Measurements from ENCODE around the gene C1orf122.
"Not testable (repeated sequence)": the region's sequence is repeated elsewhere in the genome, so short reads cannot be mapped to it uniquely, and the experiment has no call there.

The C1orf122 gene
- 10.1 reads per million, percentile 32 among the genes with 10 or more reads in this experiment for total RNA-seq

DNA sequence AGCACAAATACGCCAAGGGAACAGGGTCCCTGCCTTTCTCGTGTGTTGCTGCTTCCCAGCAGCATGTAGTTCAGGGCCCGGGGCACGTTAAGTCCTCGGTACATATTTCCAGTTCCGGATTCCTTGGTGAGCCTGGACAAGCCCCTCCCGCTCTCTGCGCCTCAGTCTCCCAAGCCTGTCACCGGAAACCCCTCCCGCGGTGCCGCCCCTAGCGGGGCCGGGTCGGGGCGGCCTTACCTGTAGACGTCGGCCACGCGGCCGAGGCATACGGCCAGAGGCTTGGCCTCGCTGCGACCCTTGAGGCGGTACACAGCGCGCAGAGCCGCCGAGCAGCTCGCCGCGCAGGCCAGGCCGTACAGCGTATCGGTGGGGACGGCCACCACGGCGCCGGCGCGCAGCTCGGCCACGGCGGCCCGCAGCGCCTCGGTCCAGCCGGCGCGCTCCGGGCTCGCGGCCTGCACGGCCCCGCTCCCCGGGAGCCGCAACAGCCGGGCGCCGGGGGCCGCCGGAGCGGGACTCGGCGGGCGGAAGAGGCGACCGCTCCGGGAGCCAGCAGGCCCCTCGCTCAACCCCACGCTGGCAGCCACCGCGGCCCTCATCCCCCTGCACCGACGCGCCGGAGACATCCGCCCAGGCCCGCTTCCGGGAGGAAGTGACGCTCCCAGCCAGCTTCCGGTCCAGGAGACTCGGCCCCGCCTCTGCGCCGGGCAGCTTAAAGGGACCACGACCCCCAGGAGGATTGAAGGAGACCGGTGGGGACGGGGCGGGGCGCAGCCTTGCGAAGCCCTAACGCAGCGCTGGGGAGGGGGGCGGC, at the start of gene C1orf122, which contains the start of gene YRDC:
TSS of gene C1orf122 (plus strand) at position 236 of the 814 bp plus-strand sequence. CDS start 615 bp downstream, outside the sequence.
TSS of gene YRDC (minus strand) at position 654 of the 814 bp plus-strand sequence. CDS start at position 626, 28 bp downstream.
- DNase-seq: peak; percentile 90

DNA sequence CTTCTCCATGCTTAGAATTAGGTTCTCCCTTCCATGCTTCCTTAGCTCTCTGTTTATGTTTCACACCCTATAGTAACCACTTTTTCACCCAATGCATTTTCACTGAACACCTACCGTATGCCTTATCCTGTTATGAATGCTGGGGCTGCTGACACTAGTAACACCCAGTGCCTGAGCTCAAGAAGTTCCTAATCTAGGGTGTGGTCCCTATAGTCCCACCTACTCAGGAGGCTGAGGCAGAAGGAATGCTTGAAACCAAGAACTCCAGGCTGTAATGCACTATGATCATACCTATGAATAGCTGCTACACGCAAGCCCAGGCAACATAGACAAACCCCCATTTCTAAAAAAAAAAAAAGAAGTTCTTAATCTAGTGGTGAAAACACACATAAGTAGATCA, 48.1 kb upstream of the C1orf122 start:
- DNase-seq: no peak

DNA sequence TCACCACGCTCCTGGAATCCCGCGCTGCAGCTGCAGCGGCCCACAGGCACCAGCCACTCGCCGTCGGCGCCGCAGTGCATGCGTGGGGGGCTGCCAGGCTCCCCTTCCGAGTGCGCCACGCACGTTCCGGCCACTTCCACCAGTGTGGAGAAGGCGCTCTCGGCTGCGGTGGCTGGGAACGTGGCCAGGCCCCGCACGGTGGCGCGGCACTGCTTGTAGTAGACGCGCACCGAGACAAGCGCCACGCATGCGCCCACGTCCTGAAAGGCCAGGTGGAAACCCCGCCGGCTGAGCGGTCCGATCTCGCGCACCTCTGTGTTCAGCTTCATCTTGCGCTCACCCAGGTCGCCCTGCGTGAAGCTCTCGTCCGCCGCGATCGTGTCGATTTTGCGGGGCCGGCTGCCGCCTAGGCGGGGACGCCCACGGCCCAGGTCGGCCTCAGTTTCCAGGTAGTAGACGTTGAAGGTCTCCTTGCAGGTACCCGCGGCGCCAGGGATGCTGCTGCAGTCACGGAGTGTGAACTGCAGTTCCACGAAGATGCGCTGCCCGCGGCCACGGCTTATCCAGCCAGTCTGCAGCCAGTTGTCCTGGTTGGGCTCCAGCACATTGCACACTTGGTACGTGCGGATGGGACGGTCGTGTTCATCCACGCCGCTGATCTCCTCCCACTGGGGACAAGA, 46.0 kb upstream of the C1orf122 start:
- no peak for DNase-seq

- no peak for DNase-seq
Observed at GRCh38 chr1:37762516-37762915, 45.1 kb upstream of the C1orf122 start.

DNA sequence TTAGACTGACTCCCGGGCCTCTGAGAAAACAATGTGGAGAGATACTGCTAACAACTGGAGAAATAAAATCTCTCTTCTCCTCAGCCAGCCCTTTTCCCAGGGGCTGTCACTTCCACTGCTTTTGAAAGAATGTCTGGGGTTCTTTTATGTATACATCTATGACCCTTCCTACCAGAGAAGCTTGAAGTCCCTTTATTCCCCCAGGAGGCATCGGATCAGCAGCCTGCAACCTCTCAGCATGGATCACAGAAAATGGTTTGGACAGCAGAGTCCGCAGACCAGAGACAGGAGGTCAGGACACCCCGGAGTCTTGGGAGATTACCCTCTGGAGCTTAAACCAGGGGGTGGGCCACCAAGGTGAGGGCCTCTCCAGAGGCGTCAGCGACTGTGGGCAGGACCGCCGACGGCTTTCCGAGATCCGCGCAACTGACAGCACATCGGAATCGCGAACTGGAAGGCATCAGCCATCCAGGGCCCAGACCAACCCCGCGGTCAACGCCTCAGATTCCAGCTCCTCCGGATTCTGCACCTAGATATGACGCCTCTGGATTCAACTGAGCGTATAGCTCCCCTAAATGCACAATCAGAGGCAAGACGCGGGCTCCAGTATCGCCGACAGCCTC, 43.7 kb upstream of the C1orf122 start:
- no peak for DNase-seq

DNA sequence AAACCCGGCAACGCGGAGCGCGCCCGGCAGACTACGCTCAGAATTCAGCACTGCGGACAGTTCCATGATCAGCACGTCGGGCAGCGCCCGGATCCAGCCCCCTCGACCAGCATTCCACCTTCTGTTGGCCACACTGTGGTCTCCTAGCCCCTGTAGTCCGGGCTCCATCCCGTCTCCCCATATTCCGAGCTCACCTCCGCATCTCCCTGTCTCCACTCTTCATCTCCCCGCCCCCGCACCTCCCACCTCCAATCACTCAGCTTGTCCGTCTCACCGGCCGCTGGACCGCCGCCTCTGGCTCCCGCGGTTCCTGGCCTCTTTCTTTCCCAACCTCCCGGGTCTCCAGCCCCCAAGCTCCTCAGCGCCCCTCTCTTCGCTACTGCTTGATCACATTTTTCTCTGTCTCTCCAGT, 43.2 kb upstream of the C1orf122 start:
- DNase-seq: no peak

DNA sequence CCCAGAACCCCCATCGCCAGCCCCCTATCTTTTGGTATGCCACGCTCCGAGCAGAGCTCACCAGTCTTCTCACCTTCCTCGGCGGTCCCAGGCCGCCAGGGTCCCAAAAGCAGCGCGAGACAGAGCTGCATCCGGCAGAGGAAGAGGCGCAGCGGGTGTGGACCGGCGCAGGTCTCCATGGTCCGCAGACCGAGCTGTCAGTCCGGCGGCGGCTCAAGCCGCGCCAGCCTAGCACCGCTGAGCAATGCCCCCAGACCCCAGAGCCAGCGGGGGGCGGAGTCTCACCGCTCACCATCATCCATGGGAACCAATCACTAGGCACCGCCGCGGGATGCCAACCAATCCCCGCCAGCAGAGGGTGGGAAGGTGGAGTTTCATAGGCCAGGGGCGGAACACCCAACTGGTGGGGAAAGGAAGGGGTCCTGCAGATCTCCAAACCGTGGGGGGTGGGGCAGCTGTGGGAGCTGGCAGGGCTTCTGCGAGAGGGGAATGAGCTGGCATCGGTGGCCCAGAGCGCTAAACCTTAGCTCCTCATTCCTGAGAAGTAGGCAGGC, 42.6 kb upstream of the C1orf122 start, which contains the start of gene EPHA10:
TSS of gene EPHA10 (minus strand) at position 233 of the 554 bp plus-strand sequence. CDS start at position 179, 54 bp downstream.
- no peak for DNase-seq

GRCh38 chr1:37765916-37766664, 41.5 kb upstream of the C1orf122 start:
- DNase-seq: no peak

- no peak for DNase-seq
Observed at GRCh38 chr1:37767488-37767887, 40.1 kb upstream of the C1orf122 start.

DNA sequence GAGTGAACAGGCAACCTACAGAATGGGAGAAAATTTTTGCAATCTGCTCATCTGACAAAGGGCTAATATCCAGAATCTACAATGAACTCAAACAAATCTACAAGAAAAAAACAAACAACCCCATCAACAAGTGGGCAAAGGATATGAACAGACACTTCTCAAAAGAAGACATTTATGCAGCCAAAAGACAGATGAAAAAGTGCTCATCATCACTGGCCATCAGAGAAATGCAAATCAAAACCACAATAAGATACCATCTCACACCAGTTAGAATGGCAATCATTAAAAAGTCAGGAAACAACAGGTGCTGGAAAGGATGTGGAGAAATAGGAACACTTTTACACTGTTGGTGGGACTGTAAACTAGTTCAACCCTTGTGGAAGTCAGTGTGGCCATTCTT, 36.1 kb upstream of the C1orf122 start:
- not testable (repeated sequence) for DNase-seq

DNA sequence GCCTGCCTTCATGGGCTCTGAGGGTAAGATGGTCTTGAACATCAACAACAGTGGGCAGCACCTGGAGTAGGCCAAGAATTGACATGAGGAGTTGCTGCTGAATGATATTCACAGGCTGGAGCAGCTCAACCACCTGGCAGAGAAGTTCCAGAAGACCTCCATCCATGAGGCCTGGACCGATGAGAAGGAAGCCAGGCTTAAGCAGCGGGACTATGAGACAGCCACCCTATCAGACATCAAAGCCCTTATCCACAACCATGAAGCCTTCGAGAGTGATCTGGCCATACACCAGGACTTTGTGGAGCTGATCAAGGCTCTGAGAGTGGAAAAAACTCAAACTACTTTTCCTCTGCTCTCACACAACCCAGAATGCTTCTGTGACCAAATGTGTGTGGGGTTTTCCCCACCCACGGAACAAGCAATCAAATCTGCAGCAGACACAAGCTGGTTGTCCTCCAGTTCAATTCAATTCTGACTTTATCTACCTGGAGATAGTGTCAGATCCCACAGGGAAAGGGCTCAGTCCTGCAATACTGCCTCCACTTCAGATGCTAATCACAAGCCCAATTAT, 30.6 kb upstream of the C1orf122 start:
- no peak for DNase-seq

- DNase-seq: no peak
Observed at GRCh38 chr1:37778654-37779053, 28.9 kb upstream of the C1orf122 start.

DNA sequence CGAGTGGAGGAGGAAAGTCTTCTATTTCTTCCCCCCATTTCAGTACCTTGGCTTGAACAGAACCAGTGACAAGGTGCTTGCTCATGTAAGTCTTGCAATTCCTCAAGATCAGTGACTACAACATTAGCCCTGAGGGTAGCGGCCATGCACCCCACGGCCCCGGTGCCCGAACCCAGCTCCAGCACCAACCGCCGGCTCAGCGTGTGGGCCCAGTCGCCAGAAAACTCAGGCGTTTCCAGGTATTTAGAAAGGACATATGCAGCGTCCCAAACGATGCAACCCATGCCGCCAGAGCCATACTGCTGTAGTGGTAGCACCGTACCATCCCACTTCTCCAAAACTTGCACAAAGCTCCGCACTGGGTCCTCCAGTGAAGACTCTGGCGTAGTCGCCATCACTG, 25.1 kb upstream of the C1orf122 start:
- no peak for DNase-seq

DNA sequence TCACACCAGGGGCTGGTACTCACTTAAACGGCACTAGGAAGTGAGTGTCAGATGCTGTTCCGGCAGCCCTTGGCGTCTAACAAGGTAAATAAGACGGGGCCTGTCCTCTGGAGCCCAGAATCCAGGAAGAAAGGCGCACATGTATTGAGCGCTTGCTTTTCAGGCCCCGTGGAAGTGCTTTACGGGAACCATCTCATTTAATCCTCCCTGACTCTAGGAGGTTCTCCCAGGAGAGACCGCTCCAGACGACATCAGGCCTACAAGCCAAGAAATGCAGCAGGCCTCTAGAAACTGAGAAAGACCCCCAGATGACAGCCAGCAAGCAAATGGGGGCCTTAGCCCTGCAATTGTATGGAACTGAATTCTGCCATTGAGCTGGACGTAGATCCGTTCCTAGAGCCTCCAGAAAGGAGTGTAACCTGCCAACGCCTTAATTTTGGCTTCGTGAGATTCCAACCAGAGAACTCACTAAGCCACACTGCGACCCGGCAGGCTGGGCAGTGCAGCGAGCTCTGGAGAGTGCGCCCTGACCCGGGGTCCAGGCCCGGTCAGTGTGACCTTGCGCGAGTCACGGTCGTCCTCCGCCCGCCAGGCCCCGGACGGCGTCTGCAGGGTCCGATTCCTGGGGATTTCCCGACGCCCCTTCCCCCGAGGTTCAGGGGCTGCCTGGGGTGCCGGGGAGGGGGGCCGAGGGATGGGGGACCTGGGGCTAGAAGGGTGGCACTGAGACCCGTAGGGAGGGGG, 14.5 kb upstream of the C1orf122 start:
- no peak for DNase-seq

- no peak for DNase-seq
Observed at GRCh38 chr1:37793773-37794371, 13.7 kb upstream of the C1orf122 start, which contains the start of gene MANEAL. TSS of gene MANEAL (plus strand) at chr1:37793847. CDS start at chr1:37794183, 336 bp downstream.

GRCh38 chr1:37794372-37795339, 12.9 kb upstream of the C1orf122 start:
- DNase-seq: no peak

DNA sequence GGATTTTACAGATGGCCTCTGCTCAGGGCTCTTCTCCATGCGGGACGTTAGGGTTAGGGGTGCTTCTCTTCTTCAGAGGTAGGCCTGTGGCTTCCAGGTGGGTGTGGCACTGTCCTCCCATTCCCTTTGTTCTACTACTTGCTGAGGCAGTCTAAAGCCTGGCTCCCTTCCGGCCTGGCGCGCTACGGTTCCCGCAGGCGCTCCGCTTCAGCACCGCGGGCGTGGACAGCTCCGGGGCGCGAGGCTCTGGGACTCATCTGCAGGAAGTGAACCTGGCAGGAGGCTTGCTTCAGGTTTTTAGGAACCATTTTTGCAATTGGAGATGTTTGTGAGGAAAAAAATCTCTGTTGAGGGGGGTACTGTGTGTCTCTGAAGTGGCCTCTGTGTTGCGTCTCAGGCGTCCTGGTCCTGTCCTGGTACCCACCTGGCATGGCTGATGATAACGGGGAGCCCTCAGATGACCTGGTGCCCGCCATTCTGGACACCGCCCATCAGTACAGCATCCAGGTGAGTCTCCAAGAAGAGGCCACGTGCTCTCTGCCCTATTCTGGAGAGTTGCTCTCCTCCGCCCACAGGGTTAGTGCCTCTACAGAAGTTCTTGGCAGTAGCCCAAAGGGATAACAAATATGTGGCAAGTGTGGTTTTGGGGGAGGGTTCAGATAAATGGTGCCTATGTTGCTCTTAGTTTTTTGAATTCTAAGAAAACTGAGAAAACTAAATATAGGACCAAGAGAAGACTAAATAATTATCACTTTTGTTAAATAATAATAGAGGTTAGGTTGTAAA, 12.1 kb upstream of the C1orf122 start:
- DNase-seq: no peak

DNA sequence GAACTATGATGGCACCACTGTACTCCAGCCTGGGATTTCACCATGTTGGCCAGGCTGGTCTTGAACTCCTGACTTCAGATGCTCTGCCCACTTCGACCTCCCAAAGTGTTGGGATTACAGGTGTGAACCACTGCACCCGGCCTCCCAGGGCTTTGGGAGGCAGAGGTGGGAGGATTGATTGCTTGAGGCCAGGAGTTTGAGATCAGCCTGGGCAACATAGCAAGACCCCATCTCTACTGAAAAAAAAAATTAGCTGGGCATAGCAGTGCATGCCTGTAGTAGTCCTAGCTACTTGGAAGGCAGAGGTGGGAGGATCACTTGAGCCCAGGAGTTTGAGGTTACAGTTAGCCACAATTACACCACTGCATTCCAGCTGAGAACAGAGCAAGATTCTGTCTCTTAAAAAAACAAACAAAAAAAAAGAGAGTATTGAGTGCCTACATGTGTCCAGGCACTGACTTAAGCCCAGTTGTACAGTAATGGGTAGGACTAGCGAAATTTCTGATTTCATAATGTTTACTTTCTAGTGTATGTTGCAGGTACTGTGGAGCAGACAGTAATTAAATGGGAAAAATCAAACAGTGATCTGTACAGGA, 9.7 kb upstream of the C1orf122 start:
- no peak for DNase-seq
